Skeletal muscle satellite cell (primary cell): ENCODE results near the gene TAPT1.

Source experiments
- H3K27me3 ChIP-seq: 2 replicates; pipeline ENCODE4 v1.7.0; 2013; ENCODE audit warnings: low read length; ENCODE audit not compliant: control insufficient read depth, insufficient read depth
- H3K36me3 ChIP-seq: 2 replicates; pipeline ENCODE4 v1.7.0; 2013; ENCODE audit warnings: mild to moderate bottlenecking, control low read depth, low read length; ENCODE audit not compliant: insufficient read depth
- H3K4me1 ChIP-seq: 2 replicates; pipeline ENCODE4 v1.7.0; 2013; ENCODE audit warnings: low read length; ENCODE audit not compliant: control insufficient read depth, insufficient read depth
- H3K4me2 ChIP-seq: 2 replicates; pipeline ENCODE4 v1.7.0; 2013; ENCODE audit warnings: mild to moderate bottlenecking, low read length
- H3K4me3 ChIP-seq: 2 replicates; pipeline ENCODE4 v1.7.0; 2013; ENCODE audit warnings: low read length
- H3K9ac ChIP-seq: 2 replicates; pipeline ENCODE4 v1.7.0; 2013; ENCODE audit warnings: mild to moderate bottlenecking, low read depth, low read length, moderate library complexity
- H3K9me3 ChIP-seq: replicated peaks from 2 replicates; pipeline ENCODE4 v1.7.0; 2013; ENCODE audit warnings: mild to moderate bottlenecking, control low read depth, low read length

TAPT1 gene

DNA sequence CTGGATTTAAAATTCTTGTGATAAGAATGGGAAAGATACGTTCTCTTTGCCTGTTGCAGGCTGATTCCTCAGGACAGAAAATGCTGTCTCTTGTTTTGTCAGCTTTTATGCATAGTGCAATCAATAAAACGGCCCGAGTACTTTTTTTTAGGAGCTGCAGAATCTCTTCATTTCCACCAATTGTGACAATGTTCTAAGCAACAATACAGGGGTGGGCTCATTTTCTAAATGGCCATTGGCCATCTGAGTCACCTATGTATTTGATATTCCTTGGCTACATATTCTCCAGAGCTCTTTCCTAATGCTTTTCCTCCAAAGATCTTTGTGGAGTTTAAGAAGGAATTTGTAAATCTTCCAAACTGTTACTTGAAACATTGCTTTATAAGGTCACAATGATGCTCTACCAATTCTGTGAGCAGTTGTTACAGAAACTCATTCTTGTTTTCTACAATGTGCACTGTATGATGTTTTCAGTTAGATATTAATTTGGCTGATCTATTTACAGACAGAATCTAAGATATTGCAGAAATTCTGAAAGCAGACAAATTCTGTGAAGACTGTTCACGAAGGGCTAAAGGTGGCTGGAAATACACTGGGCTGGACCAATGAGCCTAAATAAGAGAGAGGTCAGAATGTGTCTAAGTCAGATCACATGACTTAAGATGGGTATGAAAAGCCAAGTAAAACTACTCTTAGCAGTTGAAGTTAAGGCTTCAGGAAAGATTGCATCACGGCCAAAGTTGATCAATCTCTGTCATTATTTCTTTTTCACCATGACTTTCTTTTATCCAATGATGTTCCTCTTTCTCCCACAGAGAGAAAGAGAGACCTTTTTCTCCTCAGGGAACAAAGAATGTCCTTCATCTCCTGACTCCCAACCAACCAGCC lies 33.4 kb downstream of the TAPT1 start:
- Histone ChIP-seq H3K4me1 (peaks cover 12% of the 10 kb centered on the region), H3K9ac (no peak overlapping the region), H3K4me3 (no peak overlapping the region), H3K27me3 (no peaks in the 10 kb centered on the region), H3K36me3 (no peaks in the 10 kb centered on the region), H3K9me3 (no peaks in the 10 kb centered on the region), H3K4me2 (no peak overlapping the region)

DNA sequence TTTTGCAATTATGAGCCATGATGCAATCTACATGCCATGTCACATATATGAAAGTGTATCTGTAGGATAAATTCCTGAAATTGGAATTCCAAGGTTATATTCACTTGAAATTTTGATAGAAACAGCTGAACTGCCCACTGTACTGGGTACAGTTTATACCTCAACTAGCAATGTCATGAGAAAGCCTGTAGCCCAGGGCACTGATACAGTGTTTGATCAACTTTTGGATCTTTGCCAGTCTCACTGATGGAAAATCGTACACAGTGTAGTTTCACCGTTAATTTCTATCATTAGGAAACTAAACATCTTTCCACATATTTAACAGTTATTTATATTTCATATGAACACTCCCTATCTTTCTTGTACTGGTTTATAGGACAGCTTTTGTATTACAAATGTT lies 34.2 kb downstream of the TAPT1 start:
- peaks cover 9% of the 10 kb centered on the region for H3K4me1 ChIP-seq
- no peaks in the 10 kb centered on the region for H3K36me3 ChIP-seq
- H3K9ac ChIP-seq, result no peak overlapping the region
- H3K9me3 ChIP-seq, result no peaks in the 10 kb centered on the region
- no peak overlapping the region for H3K4me3 ChIP-seq
- H3K4me2 ChIP-seq, result no peak overlapping the region
- H3K27me3 ChIP-seq, result no peaks in the 10 kb centered on the region

DNA sequence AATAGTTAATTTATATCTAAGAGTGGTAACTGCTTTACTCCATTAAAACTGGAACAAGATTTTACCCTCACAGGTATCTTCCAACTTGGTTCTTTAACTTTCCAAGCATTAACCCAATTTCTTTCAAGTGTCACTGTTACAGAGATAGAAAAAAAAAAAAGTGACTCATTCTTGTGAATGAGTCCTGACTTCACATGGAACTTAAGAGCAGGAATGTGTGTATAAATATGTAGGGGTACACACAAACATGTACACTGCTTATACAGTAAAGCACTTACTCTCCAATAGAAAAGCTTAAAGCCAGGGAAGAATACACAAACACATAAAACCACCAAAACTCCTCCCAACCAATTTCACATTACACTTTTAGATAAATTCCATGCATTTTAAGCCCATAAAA lies 38.8 kb downstream of the TAPT1 start:
- Histone ChIP-seq H3K9me3 (no peaks in the 10 kb centered on the region), H3K36me3 (peaks cover 3% of the 10 kb centered on the region)

DNA sequence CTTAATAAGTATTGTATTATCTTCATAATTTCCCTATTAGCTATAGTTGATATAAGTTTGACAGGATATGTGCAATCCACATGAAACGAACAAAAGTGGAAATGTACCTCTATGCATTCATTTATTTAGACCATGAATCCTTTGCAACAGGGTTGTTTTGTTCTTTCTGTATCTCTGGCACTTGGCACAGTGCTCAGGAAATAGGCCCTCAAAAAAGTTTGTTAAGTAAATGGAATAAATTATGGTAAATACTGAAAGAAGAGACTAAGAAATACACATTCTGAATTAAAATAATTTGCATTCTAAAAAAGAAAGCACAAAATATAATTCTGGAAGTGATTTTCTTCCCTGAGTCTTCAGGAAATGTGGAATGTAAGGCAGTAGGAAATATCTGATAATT lies 39.3 kb downstream of the TAPT1 start:
- Histone ChIP-seq H3K9ac (no peak overlapping the region), H3K4me1 (no peaks in the 10 kb centered on the region), H3K4me3 (no peak overlapping the region), H3K36me3 (peaks cover 3% of the 10 kb centered on the region), H3K9me3 (no peaks in the 10 kb centered on the region), H3K27me3 (no peaks in the 10 kb centered on the region), H3K4me2 (no peak overlapping the region)

More for the DNA sequence above, 38.8 kb downstream of the TAPT1 start:
- Histone ChIP-seq H3K27me3 (no peaks in the 10 kb centered on the region), H3K4me2 (no peak overlapping the region), H3K4me3 (no peak overlapping the region), H3K9ac (no peak overlapping the region), H3K4me1 (no peaks in the 10 kb centered on the region)

DNA sequence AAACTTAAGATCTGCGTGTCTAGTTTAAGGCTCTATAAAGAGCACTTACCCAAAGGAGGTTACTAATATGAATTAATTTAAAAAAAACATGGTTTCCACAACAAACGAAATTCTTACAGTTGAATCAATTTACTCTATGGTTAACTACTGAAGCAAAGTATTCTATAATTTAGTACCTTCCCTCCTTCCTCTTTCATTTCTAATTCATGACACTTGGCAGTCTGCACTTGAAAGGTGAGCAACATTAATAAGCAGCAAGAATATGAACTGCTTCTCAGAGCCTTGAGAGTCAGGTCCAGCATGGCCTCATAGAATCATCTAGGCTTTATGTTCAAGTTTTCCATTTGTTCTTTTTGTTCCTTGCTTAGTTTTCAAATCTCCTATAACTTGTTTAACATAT lies 42.7 kb downstream of the TAPT1 start:
- H3K9me3 ChIP-seq, result no peaks in the 10 kb centered on the region
- no peaks in the 10 kb centered on the region for H3K4me1 ChIP-seq
- no peak overlapping the region for H3K9ac ChIP-seq
- H3K4me2 ChIP-seq, result no peak overlapping the region
- H3K36me3 ChIP-seq, result peaks cover 6% of the 10 kb centered on the region
- H3K27me3 ChIP-seq, result no peaks in the 10 kb centered on the region
- no peak overlapping the region for H3K4me3 ChIP-seq

DNA sequence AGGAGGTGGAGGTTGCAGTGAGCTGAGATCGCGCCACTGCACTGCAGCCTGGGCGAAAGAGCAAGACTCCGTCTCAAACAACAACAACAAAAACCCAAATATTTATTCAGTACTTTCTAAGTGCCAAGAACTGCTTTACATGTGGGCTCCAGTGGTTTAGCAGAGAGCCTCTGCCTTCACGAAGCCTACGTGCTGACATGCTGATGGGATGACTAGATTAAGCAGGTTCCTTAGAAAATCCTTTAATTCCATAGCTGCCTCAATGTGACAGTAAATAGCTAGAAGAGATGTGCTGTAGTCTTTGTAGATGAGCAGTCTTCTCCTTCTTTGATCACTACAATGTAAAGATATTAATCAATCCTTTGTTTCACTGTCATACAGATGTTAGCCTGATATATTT lies 49.6 kb downstream of the TAPT1 start:
- no peak overlapping the region for H3K9ac ChIP-seq
- no peaks in the 10 kb centered on the region for H3K9me3 ChIP-seq
- H3K4me1 ChIP-seq, result no peaks in the 10 kb centered on the region
- peaks cover 3% of the 10 kb centered on the region for H3K36me3 ChIP-seq
- H3K27me3 ChIP-seq, result no peaks in the 10 kb centered on the region
- no peak overlapping the region for H3K4me3 ChIP-seq
- no peak overlapping the region for H3K4me2 ChIP-seq

DNA sequence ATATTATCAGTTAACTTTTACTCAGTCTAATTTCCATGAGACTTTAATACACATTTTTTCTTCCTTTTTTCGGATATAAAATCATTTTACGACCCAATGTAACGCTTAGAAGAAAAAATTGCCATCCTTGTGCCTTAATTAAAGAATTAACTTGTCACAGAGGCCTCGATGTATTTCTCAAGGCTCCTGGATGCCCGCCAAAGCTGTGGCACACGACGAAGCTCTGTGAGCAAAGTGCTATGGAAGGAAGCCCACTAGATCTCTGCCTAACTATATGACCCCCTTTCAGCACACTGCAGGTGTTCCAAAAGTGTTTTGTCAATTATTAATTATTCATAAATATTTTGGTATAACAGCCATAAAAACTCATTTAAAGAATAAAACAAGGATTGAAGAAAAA lies 54.4 kb downstream of the TAPT1 start:
- H3K9me3 ChIP-seq, result no peaks in the 10 kb centered on the region
- no peaks in the 10 kb centered on the region for H3K36me3 ChIP-seq
- H3K9ac ChIP-seq, result no peak overlapping the region
- H3K4me2 ChIP-seq, result no peak overlapping the region
- H3K4me3 ChIP-seq, result no peak overlapping the region
- H3K27me3 ChIP-seq, result no peaks in the 10 kb centered on the region
- H3K4me1 ChIP-seq, result no peaks in the 10 kb centered on the region

DNA sequence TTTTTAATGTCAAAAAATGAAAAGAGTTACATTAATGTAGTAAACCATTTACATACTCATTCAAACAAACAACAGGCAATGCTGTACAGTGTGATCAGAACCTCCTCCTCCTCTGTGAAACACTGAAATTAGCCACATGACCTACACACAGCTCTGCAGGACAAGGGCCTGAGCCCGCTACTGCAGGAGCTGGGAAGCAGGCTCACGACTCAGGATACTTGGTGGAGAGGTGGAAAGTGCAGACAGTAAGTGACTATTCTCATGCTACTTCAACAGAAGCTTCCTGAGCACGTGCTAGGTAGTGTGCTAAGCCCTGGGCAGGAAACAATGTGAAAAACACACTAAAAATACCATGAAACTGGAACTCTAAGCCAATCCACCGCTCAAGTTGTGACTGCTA lies 56.8 kb downstream of the TAPT1 start:
- no peaks in the 10 kb centered on the region for H3K27me3 ChIP-seq
- H3K9ac ChIP-seq, result no peak overlapping the region
- no peaks in the 10 kb centered on the region for H3K4me1 ChIP-seq
- no peak overlapping the region for H3K4me3 ChIP-seq
- H3K36me3 ChIP-seq, result peaks cover 11% of the 10 kb centered on the region
- no peaks in the 10 kb centered on the region for H3K9me3 ChIP-seq
- H3K4me2 ChIP-seq, result no peak overlapping the region

DNA sequence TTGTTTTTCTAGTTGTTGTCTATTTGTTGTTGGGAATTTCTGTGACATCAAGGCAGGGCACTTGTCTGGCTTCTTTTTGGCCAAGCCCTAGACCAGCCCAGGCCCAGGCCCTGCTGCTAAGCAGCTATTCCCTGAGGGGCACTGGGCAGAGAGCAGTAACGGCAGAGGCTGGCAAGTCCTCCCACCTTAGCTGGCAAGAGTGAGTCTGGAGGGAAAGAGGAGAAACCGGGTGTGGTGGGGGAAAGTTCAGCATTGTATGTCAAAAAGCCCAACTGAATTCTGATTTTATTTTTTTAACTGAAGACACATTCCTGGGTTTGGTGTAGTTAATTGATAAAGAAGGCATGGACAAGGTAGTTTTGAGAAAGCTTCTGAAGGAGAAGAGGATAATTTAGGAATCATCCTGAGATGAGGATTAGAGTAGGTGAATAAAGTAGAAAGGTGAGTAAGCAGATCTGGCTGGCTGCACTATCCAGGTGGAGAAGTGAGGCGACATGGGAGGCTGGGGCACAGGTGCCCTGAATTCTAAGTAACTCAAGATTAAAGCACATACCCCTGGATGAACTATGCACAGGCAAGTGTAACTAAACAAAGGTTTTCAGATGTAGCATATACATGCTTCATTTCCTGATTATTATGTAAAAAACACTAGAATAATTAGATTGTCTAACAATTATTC lies 57.4 kb downstream of the TAPT1 start:
- Histone ChIP-seq H3K9ac (no peak overlapping the region), H3K36me3 (peaks cover 13% of the 10 kb centered on the region), H3K4me1 (no peaks in the 10 kb centered on the region), H3K9me3 (no peaks in the 10 kb centered on the region), H3K27me3 (no peaks in the 10 kb centered on the region), H3K4me2 (no peak overlapping the region), H3K4me3 (no peak overlapping the region)

DNA sequence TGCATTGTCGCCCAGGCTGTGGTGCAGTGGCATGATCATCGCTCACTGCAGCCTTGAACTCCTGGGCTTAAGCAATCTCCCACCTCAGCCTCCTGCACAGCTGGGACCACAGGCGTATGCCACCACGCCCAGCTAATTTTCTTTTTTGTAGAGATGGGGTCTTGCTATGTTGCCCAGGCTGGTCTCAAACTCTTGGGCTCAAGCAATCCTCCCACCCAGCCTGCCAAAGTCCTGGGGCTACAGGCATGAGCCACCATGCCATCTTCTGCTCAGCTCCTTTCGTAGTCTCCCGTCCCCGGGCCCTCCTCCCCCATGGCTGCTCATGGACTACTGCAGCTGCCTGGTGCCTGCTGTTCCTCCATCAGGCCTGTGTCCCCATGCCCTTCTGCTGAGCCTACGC lies 58.1 kb downstream of the TAPT1 start:
- no peak overlapping the region for H3K9ac ChIP-seq
- H3K36me3 ChIP-seq, result peaks cover 13% of the 10 kb centered on the region
- no peak overlapping the region for H3K4me3 ChIP-seq
- no peaks in the 10 kb centered on the region for H3K4me1 ChIP-seq
- no peaks in the 10 kb centered on the region for H3K9me3 ChIP-seq
- no peaks in the 10 kb centered on the region for H3K27me3 ChIP-seq
- no peak overlapping the region for H3K4me2 ChIP-seq

DNA sequence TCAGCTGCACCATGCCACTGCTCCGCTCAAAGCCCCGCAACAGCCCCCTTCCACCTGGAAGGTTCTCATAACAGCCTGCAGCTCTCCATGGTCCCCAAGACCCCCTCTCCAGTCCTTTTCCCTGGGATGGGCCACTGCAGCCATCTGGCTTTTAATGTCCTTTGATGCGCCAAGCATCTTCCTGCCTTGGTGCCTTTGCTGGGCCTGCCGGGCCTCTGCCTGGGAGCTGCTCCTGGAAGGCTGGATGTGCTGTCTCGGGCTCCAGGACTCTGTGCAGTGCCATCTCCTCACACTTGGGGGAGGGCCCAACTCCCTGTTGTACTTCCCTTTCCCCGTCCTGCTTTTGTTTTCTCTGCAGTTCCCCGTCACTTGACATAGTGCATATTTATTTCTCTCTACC lies 60.3 kb downstream of the TAPT1 start:
- Histone ChIP-seq H3K27me3 (no peaks in the 10 kb centered on the region), H3K9me3 (no peaks in the 10 kb centered on the region), H3K36me3 (peaks cover 13% of the 10 kb centered on the region), H3K4me1 (no peaks in the 10 kb centered on the region), H3K4me3 (no peak overlapping the region), H3K4me2 (no peak overlapping the region), H3K9ac (no peak overlapping the region)

DNA sequence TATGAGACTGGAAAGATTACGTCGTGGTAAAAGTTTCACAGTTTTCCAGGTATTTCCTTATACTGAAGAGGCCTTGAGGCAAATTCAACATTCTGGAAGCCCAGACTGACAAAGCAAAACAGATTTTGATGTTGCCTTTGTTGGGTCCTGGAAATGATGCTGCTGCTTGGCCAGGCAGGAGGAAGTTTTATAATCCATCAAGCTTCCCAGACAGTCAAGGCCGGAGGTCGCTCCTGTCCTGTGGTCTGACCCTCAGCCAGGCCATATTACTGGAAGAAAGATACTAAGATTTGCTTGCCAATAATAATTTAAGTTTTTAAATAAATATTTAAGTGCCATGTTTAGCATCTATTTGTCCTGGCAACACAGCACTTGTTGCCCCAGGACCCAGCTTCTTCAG lies 63.4 kb downstream of the TAPT1 start:
- H3K4me2 ChIP-seq, result no peak overlapping the region
- no peak overlapping the region for H3K9ac ChIP-seq
- peaks cover 13% of the 10 kb centered on the region for H3K36me3 ChIP-seq
- H3K9me3 ChIP-seq, result no peaks in the 10 kb centered on the region
- H3K4me1 ChIP-seq, result no peaks in the 10 kb centered on the region
- H3K27me3 ChIP-seq, result no peaks in the 10 kb centered on the region
- H3K4me3 ChIP-seq, result no peak overlapping the region
